HuH-7.5 (cell line): ENCODE results near the gene RCCD1.

ENCODE experiments used
- DNase-seq: peaks from one replicate; pipeline ENCODE4 v3.0.0; 2011; ENCODE audit warnings: low spot score

Gene RCCD1

DNA sequence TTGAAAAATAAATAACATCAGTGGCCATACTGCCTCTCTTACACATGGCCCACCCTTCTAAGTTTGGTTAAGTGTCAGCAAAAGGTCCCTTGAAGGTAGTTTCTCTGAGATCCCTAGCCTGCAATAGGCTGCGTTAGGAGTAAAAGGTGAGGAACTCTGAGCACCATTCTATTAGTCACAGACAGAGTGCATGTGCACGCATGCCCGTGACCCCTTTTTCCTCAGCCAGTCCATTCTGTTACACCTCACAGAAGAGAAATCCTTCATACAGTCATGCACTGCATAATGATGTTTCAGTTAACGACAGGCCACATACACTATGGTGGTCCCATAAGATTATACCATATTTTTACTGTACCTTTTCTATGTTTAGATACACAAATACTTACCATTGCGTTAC is 12.5 kb downstream of the RCCD1 start:
- no peak for DNase-seq

DNA sequence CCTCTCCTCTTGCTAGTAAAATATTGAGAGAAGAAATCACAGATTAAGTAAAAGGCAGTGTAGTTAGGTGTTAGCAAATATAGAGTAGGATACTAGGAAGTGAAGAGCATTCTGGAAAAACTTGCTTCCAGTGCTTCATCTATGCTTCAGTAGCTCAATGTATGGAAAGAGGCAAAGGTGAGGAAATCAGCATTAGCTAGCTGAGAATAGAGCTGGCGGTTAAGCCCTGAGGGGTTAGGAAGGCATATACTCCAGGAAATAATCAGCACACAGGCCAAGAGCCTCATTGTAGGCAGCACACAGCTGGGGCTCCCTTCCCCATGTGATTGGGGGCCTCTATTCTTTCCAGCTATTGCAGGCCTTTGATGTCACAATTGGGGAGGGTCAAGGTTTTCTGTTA is 13.8 kb downstream of the RCCD1 start:
- DNase-seq, result no peak

DNA sequence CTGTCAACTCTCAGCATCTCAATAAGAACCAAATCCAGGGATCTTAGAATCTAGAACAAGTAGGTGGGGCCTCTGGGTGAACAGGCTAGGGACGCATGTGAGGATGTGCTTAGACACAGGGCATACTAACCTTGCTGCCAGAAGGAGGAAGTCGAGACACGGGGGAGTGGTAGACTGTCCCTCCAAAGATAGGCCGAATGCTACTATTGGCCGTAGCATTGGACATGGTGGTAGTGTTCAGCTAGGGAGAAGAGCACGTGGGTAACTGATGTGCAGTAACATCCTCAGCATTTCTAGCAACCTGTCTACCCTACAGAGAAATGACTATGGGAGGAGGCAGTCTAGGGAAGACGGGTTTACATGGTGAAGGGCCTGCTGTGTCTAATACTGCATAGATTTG is 15.6 kb downstream of the RCCD1 start:
- no peak for DNase-seq

DNA sequence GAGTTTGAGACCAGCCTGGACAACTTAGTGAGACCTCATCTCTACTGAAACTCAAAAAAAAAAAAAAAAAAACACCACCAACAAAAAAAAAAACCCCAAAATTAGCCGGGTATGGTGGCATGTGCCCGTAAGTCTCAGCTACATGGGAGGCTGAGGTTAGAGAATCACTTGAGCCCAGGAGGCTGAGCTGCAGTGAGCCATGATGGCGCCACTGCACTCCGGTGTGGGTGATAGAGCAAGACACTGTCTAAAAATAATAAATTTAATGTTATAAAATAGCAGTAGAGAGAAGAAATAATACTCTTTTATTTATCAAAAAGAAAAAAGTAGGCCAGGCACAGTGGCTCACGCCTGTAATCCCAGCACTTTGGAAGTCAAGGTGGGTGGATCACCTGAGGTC is 17.4 kb downstream of the RCCD1 start:
- DNase-seq, result no peak

DNA sequence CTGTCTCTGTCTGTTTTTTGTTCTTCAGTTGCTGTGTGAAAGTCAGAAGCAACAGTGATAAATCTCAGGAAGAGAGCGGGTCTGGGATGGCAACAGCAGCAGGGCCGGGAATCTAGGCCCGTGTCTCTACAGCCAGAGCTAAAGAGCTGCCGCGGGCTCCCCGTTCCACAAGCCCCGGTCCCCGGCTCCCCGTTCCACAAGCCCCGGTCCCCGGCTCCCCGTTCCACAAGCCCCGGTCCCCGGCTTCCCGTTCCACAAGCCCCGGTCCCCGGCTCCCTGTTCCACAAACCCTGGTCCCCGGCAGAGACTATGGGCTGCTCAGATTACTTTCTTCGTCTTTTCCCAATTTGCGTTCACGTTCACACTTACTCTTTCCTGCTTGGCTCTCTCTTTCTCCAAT is 19.5 kb downstream of the RCCD1 start:
- DNase-seq, result no peak

DNA sequence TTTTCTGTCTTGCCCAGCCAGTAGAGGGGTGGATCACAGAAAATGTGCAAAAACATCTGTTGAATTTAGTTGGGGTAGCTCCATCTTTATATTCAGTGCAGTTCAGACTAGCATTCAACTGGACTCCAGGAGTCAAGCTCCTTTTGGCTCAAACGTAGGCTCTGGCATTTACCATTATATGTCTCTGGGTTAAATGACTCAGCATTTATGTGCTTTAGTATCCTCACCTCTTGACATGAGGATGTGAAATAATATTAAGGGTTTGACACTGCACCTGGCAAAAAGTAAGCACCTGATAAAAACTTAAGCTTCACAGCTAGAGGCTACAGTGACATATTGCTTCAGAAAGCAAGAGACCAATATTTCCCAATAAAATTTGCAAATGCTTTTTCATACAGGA is 24.9 kb downstream of the RCCD1 start:
- DNase-seq, result no peak

DNA sequence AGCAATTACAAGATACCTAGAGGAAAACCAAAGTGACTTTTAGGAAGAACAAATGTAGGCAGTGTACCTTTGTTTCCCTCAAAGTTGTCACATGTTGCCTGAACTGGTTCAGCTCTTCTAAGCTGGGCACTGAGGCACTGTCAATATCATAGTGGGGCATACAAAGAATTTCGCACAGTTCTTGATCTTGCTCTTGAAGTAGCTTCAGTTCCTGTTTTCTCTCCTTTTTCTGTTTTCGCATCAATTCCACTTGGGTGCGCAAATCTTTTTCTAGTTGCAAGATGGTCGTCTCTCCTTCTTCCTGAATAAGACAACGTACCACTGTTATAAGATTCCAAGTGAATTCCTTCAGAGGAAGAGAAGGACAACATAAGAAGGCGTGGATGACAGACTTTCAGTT is 27.0 kb downstream of the RCCD1 start:
- no peak for DNase-seq

DNA sequence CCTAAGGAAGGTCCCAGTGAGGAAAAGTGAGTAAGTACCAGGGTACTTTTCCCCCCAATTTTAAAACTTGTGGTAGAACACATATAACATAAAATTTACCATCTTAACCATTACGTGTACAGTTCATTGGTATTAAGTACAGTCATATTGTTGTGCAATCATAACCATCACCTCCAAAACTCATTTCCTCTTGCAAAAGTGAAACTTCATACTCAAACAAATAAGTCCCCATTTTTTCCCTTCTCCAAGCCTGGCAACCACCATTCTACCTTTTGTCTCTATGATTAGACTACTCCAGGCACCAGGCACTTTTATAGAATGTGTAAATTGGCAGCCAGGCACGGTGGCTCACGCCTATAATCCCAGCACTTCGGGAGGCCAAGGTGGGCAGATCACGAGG is 27.5 kb downstream of the RCCD1 start:
- no peak for DNase-seq

DNA sequence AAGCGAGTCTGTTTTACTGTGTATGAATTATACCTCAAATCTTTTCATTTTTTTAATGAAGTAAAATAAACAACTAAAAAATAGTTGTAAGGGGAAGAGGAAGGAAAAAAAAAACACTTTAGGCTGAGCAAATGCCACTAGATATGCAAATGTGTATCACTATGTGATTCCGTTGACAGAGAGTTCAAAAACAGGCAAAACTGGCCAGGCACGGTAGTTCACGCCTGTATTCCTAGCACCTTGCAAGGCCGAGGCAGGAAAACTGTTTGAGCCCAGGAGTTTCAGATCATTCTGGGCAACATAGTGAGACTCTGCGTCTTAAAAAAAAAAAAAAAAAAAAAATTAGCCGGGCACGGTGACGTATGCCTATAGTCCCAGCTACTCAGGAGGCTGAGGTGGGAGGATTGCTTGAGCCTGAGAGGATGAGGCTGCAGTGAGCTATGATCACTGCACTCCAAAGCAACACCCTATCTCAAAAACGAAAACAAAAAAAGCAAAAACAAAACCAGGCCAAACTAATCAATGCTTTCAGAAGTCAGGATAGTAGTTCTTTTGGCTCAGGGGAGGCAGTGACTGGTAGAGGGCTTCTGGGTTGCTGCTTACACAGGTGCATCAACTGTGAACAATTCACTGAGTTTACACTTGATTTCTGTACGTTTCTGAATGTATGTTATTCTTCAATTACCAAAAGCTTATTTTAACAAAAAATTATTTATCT is 32.3 kb downstream of the RCCD1 start:
- DNase-seq, result no peak

DNA sequence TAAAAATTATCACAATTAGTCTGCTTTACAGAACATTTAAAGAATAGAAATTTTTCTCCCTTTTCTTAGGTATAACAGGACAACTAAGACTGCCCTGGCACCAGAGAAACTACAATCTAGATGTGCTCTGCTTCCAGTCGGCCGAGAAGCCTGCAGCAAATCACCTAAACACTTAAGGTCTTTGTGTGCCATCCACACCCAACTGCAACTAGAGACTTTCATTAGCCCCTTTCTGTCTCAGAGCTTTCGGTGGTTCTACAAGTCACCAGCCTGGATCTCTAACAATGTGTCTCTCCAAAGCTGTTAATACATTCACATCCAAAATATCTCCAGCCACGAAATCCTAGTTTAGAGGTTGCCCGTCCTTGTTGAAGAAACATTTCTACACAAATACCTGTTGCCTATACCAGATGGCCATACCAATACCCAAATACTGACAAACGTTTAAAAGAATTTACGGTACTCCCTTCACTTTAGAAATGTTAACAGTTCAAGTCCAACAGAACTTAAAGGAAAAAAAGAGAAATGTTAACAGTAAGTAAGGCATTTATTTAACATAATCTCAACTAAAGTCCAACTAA is 33.0 kb downstream of the RCCD1 start:
- no peak for DNase-seq

DNA sequence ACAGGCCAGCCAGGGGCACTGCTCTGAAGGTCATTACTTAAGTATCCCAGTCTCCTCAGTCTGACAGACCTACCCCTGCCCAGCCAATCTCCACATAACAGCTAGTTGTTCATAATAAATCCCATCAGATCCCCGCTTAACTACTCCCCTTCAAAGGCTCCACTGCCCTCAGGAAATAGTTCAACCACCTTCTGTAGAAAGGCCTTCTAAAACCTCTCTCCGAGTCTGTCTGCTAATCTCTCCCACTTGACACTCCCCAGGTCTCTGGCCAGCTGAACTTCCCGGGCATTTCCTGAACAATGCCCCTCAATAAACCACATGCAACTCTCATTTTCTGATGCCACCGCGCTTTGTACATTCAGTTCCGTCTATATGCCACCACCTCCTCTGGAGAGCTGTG is 33.6 kb downstream of the RCCD1 start:
- no peak for DNase-seq

DNA sequence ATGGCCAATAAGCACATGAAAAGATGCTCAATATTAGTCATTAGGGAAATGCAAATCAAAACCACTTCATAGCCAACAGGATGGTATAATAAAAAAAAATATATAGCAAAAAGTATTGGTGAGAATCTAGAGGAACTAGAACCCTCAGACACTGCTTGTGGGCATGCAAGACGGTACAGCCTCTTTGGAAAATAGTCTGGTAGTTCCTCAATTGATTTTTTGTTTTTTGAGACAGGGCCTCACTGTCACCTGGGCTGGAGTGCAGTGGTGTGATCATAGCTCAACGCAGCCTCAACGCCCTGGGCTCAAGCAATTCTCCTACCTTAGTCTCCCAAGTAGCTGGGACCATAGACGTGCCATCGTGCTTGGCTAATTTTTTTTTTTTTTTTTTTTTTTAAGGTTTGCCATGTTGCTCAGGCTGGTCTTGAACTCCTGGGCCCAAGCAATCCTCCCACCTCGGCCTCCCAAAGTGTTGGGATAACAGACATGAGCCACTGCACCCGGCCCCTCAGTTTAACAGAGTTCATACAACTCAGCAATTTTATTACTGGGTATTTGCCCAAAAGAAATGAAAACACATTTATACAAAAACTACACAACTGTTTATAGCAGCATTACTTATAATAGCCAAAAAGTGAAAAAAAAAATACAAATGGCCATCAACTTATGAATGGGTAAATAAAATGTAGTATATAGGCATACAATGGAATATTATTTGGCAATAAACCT is 34.5 kb downstream of the RCCD1 start:
- DNase-seq, result no peak

DNA sequence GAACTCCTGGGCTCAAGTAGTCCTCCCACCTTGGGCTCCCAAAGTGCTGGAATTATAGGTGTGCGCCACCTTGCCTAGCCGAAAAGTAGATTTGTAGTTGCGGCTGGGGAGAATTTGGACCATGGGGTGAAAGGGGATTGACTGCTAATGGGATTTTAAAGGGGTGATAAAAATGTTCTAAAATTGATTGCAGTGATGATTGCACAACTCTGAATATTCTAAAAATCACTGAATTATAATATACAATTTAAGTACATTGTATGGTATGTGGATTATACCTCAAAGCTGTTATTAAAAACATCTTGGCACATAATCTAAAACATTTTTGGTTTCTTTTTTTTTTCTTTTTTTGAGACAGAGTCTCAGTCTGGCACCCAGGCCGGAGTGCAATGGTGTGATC is 35.8 kb downstream of the RCCD1 start:
- DNase-seq, result no peak

DNA sequence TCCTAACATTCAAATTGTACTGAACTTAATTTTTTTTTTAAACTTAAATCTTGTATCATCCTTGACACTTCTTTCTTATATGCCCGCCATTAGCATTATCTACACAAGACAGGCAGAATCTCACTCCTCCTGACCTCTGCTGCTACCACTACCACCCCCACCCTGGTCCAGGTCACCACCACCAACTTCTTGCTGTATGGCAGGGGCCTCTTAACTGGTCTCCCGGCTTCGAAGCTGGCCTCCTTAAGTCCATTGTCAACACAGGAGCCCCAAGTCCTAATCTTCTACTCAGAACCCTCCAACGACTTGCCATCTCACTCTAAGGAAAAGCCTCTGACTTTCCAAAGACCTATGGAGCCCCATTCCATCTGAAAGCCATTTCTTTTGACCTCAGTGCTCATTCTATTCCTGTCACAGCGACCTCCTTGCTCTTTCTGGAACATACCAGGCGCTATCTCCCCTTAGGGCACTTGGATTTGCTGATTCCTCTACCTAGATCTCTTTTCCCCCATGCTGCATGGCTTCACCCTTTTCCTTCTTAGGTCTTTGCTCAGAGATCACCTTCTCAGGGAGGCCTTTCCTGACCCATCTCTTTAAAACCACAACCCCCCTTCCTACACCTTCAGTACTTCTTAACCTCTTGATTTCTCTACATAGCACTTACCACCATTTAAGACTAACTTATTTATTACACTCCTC is 37.1 kb downstream of the RCCD1 start:
- DNase-seq, result no peak

DNA sequence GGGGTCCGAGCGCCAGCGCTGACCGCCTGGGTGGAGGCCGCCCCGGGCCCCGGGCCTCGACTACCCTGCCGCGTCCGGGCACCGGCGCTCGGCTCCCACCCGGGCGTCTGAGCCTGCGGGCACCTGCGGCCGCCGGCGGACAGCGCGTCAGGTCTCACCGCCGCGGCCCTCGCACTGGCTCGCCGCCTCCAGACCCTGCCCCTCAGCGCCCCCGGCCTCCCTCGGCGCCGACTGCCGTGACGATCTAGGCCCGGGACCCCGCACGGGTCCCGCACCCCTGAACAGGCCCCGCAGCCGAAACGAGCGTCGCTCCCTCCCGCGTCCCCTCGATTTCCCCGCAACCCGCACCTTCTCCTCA is 39.4 kb downstream of the RCCD1 start:
- peak; percentile 32 for DNase-seq

DNA sequence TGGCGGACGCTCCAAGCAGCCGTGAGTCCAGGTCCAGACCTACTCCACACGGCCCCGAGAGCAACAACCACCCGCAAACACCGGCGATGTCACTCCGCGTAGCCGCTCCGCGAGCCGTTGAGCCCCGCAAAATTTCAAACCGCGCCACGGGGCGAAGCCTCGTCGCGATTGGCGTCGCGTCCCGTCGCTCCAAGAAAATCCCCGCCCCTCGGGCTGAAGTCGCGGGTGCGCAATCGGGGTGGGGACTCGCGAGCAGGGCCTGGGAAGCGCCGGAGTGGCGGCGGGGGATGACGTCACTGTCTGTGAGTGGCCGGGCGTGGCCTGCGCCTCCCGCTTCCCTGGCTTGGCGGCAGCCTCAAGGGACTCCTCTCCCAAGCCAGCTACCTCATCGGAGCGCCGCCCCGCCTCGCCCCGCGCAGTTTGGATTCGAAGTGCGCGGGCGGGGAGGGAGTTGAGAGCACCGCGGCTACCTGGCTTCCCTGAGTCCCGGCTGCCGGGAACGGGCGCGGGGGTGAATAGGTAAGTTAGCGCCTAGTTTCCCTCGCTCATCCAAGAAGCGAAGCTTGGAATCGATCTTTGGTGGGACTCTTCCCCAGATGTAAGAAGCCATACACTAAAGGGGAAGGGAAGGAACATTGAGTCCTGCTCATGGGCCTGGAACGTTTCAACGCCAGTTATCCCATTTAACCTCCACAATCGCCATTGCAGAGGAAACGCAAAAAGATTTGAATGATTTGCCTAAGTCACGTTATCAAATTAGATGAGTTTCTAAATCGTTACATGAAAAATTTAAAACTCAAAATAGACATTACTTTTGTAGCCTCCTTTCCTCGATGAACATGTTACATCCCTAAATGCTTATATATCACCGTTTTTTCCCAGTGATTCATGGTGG is 40.0 kb downstream of the RCCD1 start, which contains the start of gene PRC1:
TSS of gene PRC1 (minus strand) at position 119 of the 895 bp plus-strand sequence. CDS start at position 1, 118 bp downstream.
- DNase-seq, result peak; percentile 99

DNA sequence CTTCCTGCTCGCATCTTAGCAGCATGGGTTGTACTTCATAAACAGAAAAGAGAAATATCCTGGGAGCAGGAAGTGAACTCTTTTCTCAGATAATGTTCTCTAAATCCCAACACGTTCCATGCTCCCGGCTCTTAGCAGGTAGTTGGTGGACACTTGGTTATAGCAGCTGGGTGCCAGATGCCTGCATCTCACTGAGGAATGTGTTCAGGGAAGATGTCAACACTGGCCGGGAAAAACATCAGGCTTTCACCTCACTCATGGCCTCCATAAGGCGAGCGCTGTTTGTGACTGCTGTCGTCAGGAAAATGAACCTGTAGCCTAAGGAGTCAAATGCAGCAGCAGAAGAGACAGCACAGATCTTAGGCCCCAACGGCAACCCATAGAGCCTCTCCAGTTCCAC is 44.1 kb downstream of the RCCD1 start:
- no peak for DNase-seq

DNA sequence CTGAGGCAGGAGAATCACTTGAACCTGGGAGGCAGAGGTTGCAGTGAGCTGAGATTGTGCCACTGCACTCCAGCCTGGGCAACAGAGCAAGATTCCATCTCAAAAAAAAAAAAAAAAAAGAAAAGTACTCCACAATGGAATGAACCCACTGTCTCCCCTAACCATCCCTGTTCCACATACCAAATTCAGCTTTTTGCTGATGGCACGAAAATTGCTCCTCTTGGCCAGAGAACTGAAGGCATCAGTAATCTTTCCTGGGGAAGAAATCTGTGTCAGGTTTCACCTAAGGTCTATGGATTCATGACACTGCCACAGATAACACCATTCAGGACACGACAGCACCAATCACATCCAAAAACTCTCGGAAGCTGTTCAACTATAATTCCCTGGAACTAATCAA is 46.5 kb downstream of the RCCD1 start:
- no peak for DNase-seq

DNA sequence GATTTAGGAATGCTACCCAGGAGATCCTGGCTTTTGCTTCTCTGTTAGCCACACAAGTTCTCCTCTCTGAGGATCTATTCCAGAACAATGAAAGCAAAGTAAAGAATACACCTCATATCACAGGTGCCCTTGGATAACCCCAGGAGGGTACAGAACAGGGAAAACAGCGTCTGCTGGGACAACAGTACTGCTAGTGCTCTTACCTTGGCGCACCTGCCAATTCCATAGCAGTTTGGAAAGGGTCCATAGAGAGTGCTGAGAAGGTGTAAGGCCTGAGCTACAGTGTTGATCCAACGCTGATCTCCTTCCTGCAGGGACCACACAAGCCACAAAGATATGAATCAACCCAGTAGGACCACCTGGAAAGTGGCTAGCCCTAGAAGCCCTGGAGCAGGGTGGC is 52.6 kb downstream of the RCCD1 start:
- DNase-seq, result no peak
